NOMO-1 (cell line): ENCODE measurements around the gene SPATA12.

ENCODE experiments used
- DNase-seq, 2 experiments: peaks; one replicate each; lab custom pipeline; 2025; ENCODE audit not compliant: unreplicated experiment in 2 of 2; lab: John Stamatoyannopoulos, UW

SPATA12 gene

GRCh38 chr3:57060089-57060821, at the start of gene SPATA12:
TSS of gene SPATA12 (plus strand) at chr3:57060664. CDS start at chr3:57073695, 13,031 bp downstream.
- peak; percentile 53 to 62 for DNase-seq

- DNase-seq = no peak
Observed at GRCh38 chr3:57011022-57011421, 49.4 kb upstream of the SPATA12 start.

GRCh38 chr3:57012847-57013246, 47.6 kb upstream of the SPATA12 start:
- DNase-seq = no peak

- no peak for DNase-seq
Observed at GRCh38 chr3:57015350-57015729, 45.1 kb upstream of the SPATA12 start.

- no peak for DNase-seq
Observed at GRCh38 chr3:57015912-57016311, 44.6 kb upstream of the SPATA12 start.

- no peak for DNase-seq
Observed at GRCh38 chr3:57017459-57017845, 43.0 kb upstream of the SPATA12 start.

GRCh38 chr3:57018246-57018645, 42.2 kb upstream of the SPATA12 start:
- DNase-seq = no peak

- DNase-seq = peak in 1 of 2 experiments; percentile 19
Observed at GRCh38 chr3:57019057-57019456, 41.4 kb upstream of the SPATA12 start.

- no peak for DNase-seq
Observed at GRCh38 chr3:57025237-57025636, 35.2 kb upstream of the SPATA12 start.

- no peak for DNase-seq
Observed at GRCh38 chr3:57026944-57027343, 33.5 kb upstream of the SPATA12 start.

GRCh38 chr3:57029383-57029782, 31.1 kb upstream of the SPATA12 start:
- no peak for DNase-seq

GRCh38 chr3:57029924-57030323, 30.5 kb upstream of the SPATA12 start:
- no peak for DNase-seq

- DNase-seq = peak in 1 of 2 experiments; percentile 10
Observed at GRCh38 chr3:57030721-57031120, 29.7 kb upstream of the SPATA12 start.

- DNase-seq = peak in 1 of 2 experiments; percentile 46
Observed at GRCh38 chr3:57031631-57032541, 28.6 kb upstream of the SPATA12 start.

GRCh38 chr3:57036952-57037351, 23.5 kb upstream of the SPATA12 start:
- no peak for DNase-seq

- no peak for DNase-seq
Observed at GRCh38 chr3:57038466-57039164, 21.8 kb upstream of the SPATA12 start.

GRCh38 chr3:57041674-57042073, 18.8 kb upstream of the SPATA12 start:
- no peak for DNase-seq

GRCh38 chr3:57043518-57043917, 16.9 kb upstream of the SPATA12 start:
- no peak for DNase-seq

- DNase-seq = no peak
Observed at GRCh38 chr3:57046101-57046765, 14.2 kb upstream of the SPATA12 start.

GRCh38 chr3:57048052-57048671, 12.3 kb upstream of the SPATA12 start:
- DNase-seq = no peak
